ENCODE measurements around the gene ADAMTS13.

DNA sequence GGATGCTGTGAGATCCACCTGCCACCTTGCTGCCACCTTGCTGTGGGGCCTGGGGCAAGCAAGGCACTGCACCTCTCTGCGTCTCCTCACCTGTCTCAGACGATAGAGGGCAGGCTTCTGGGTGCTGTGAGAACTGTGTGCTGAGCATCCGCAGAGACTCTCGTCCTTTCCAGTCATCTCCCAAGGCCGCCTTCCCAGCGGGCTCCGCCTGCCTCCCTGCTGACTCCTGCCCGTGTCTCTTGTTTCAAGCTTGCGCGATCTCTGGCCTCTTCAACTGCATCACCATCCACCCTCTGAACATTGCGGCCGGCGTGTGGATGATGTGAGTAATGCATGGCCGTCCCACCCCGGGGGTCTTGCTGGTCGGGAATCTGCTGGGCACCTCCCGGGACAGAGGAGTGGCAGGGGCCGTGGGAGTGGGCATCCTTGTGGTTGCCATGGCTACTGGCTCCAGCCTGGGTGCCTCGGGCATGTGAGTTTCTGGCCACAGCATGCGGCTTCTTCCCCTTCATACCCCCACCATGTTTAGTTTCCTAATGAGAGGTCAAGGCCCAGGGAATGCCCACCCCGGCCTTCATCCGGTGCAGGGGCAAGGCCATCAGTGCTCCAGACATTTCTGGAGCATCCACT, 41.2 kb downstream of the ADAMTS13 start:
- TF ChIP-seq, protein P1, sequence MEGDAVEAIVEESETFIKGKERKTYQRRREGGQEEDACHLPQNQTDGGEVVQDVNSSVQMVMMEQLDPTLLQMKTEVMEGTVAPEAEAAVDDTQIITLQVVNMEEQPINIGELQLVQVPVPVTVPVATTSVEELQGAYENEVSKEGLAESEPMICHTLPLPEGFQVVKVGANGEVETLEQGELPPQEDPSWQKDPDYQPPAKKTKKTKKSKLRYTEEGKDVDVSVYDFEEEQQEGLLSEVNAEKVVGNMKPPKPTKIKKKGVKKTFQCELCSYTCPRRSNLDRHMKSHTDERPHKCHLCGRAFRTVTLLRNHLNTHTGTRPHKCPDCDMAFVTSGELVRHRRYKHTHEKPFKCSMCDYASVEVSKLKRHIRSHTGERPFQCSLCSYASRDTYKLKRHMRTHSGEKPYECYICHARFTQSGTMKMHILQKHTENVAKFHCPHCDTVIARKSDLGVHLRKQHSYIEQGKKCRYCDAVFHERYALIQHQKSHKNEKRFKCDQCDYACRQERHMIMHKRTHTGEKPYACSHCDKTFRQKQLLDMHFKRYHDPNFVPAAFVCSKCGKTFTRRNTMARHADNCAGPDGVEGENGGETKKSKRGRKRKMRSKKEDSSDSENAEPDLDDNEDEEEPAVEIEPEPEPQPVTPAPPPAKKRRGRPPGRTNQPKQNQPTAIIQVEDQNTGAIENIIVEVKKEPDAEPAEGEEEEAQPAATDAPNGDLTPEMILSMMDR (IDR thresholded peaks at IDR 0.05; ENCODE audit: extremely low read depth in 1 of 2, insufficient read depth in 1 of 2, low read depth in 1 of 2, low read length in 2 of 2), result no peak
- TF ChIP-seq POLR2AphosphoS5 (IDR thresholded peaks at IDR 0.05; ENCODE audit: insufficient read depth, low read depth, low read length), result no peak
- no peak for TF ChIP-seq JUN (IDR thresholded peaks at IDR 0.05; ENCODE audit: borderline replicate concordance, insufficient read depth, insufficient read length, low read depth)
- no peak for TF ChIP-seq POLR2A (IDR thresholded peaks at IDR 0.05; ENCODE audit: low read depth, low read length)
- TF ChIP-seq FOS (IDR thresholded peaks at IDR 0.05; ENCODE audit: borderline replicate concordance, insufficient read depth, low read length), result no peak

Data from endothelial cell of umbilical vein (primary cell).